HUDEP-2 (cell line): ENCODE measurements around the gene KLF2.

Source experiments
- DNase-seq, 76 experiments: peaks; one replicate each; lab custom pipeline; 2025; ENCODE audit not compliant: unreplicated experiment in 76 of 76; lab: John Stamatoyannopoulos, UW

Gene KLF2

GRCh38 chr19:16306728-16307402 is 17.8 kb upstream of the KLF2 start:
- no peak for DNase-seq

- DNase-seq, result no peak
Observed at GRCh38 chr19:16308081-16308480, 16.5 kb upstream of the KLF2 start.

GRCh38 chr19:16309643-16310042 is 15.0 kb upstream of the KLF2 start:
- no peak for DNase-seq

- DNase-seq, result peak in 74 of 76 experiments; percentile 34 to 94 (median 84)
Observed at GRCh38 chr19:16315825-16316505, 8.7 kb upstream of the KLF2 start.

GRCh38 chr19:16316506-16316882 is 8.1 kb upstream of the KLF2 start:
- DNase-seq, result no peak

GRCh38 chr19:16319481-16319880 is 5.1 kb upstream of the KLF2 start:
- no peak for DNase-seq

- DNase-seq, result no peak
Observed at GRCh38 chr19:16320987-16321386, 3.6 kb upstream of the KLF2 start.

GRCh38 chr19:16325161-16325527 is 518 bp downstream of the KLF2 start:
- DNase-seq, result peak in 30 of 76 experiments; percentile 14 to 53 (median 28)

- no peak for DNase-seq
Observed at GRCh38 chr19:16325641-16326400, 1.2 kb downstream of the KLF2 start.

- DNase-seq, result no peak
Observed at GRCh38 chr19:16326401-16327168, 2.0 kb downstream of the KLF2 start.

- no peak for DNase-seq
Observed at GRCh38 chr19:16327169-16327475, 2.5 kb downstream of the KLF2 start.

GRCh38 chr19:16327501-16327900 is 2.9 kb downstream of the KLF2 start:
- DNase-seq, result no peak

GRCh38 chr19:16327911-16328823 is 3.5 kb downstream of the KLF2 start:
- no peak for DNase-seq

GRCh38 chr19:16328824-16329482 is 4.3 kb downstream of the KLF2 start:
- peak in 8 of 76 experiments; percentile 4 to 37 (median 20) for DNase-seq

- peak in 31 of 76 experiments; percentile 11 to 62 (median 37) for DNase-seq
Observed at GRCh38 chr19:16330368-16330801, 5.8 kb downstream of the KLF2 start.

- DNase-seq, result no peak
Observed at GRCh38 chr19:16330806-16331690, 6.4 kb downstream of the KLF2 start.

- no peak for DNase-seq
Observed at GRCh38 chr19:16333001-16333586, 8.5 kb downstream of the KLF2 start.

GRCh38 chr19:16334411-16334810 is 9.8 kb downstream of the KLF2 start:
- DNase-seq, result no peak
